HepG2 (cell line): Measurements from ENCODE around the gene ZNF284. TPM values are rescaled to one million over a fixed set of nuclear protein-coding genes. Genes with fewer than 3 reads are reported as not detected.

ENCODE experiments used
- ASH2L ChIP-seq: fragments of 300-600, 200-600 bp; sonication (generic); IDR thresholded peaks from 2 replicates; pipeline ENCODE4 v1.7.0; 2017; ENCODE audit warnings: low read depth, mild to moderate bottlenecking, moderate library complexity, mixed read lengths, low read length; ENCODE audit not compliant: insufficient read length
- CAMTA2 ChIP-seq: sonication (generic); formaldehyde crosslinking; IDR thresholded peaks from 2 replicates; pipeline ENCODE4 v1.4.0; 2020; ENCODE audit warnings: mild to moderate bottlenecking, missing genetic modification reagents, borderline replicate concordance
- CENPX ChIP-seq: sonication (generic); formaldehyde crosslinking; IDR thresholded peaks from 2 replicates; pipeline ENCODE4 v1.9.0; 2021; ENCODE audit warnings: mild to moderate bottlenecking, missing genetic modification reagents, moderate library complexity
- ERF ChIP-seq: IDR thresholded peaks from 2 replicates; pipeline ENCODE4 v1.6.1; 2018; ENCODE audit warnings: missing biosample characterization, missing genetic modification reagents
- GATAD1 ChIP-seq: IDR thresholded peaks from 2 replicates; pipeline ENCODE4 v1.6.1; 2016; ENCODE audit warnings: missing genetic modification reagents, missing compliant biosample characterization
- GZF1 ChIP-seq: sonication (generic); formaldehyde crosslinking; IDR thresholded peaks from 2 replicates; pipeline ENCODE4 v1.5.1; 2020; ENCODE audit warnings: mild to moderate bottlenecking, missing genetic modification reagents
- JUND ChIP-seq: sonication (generic); formaldehyde crosslinking; IDR thresholded peaks from 2 replicates; pipeline ENCODE4 v1.8.0; 2022; ENCODE audit warnings: mild to moderate bottlenecking, missing genetic modification reagents
- KDM4B ChIP-seq: sonication (generic); formaldehyde crosslinking; IDR thresholded peaks from 2 replicates; pipeline ENCODE4 v1.4.0; 2020; ENCODE audit warnings: missing genetic modification reagents
- MIER3 ChIP-seq: IDR thresholded peaks from 2 replicates; pipeline ENCODE4 v1.6.1; 2016; ENCODE audit warnings: missing compliant biosample characterization, borderline replicate concordance
- MXI1 ChIP-seq: IDR thresholded peaks from 3 replicates; pipeline ENCODE4 v1.6.1; 2012; ENCODE audit warnings: low read depth, low read length, inconsistent platforms, borderline replicate concordance
- PPARG ChIP-seq: conservative IDR thresholded peaks from 2 replicates; pipeline ENCODE4 v1.6.1; 2016; ENCODE audit warnings: missing biosample characterization, missing genetic modification reagents
- PRMT3 ChIP-seq: sonication (generic); formaldehyde crosslinking; IDR thresholded peaks from 2 replicates; pipeline ENCODE4 v1.8.1; 2022; ENCODE audit warnings: low read depth, mild to moderate bottlenecking, moderate library complexity, missing genetic modification reagents, borderline replicate concordance
- RBFOX2 ChIP-seq: fragments of 200-400 bp; formaldehyde crosslinking; IDR thresholded peaks from 2 replicates; pipeline ENCODE4 v1.6.1; 2017; ENCODE audit warnings: low read depth, mild to moderate bottlenecking, low read length
- RELA ChIP-seq: sonication (generic); formaldehyde crosslinking; IDR thresholded peaks from 2 replicates; pipeline ENCODE4 v1.4.0; 2020; ENCODE audit warnings: missing genetic modification reagents
- SIN3A ChIP-seq: IDR thresholded peaks from 2 replicates; pipeline ENCODE4 v1.6.1; 2011; ENCODE audit warnings: low read depth, mild to moderate bottlenecking, control low read depth, low read length, borderline replicate concordance
- SMAD3 ChIP-seq: sonication (generic); formaldehyde crosslinking; IDR thresholded peaks from 2 replicates; pipeline ENCODE4 v1.4.0; 2020; ENCODE audit warnings: missing genetic modification reagents
- SNAI1 ChIP-seq: sonication (generic); formaldehyde crosslinking; IDR thresholded peaks from 2 replicates; pipeline ENCODE4 v1.5.0; 2020; ENCODE audit warnings: mild to moderate bottlenecking, missing genetic modification reagents, borderline replicate concordance
- ZNF263 ChIP-seq: sonication (generic); formaldehyde crosslinking; IDR thresholded peaks from 2 replicates; pipeline ENCODE4 v1.4.0; 2020; ENCODE audit warnings: missing genetic modification reagents
- ZNF362 ChIP-seq: sonication (generic); formaldehyde crosslinking; IDR thresholded peaks from 2 replicates; pipeline ENCODE4 v1.4.0; 2020; ENCODE audit warnings: missing genetic modification reagents, mild to moderate bottlenecking, borderline replicate concordance
- ZNF562 ChIP-seq: sonication (generic); formaldehyde crosslinking; IDR thresholded peaks from 2 replicates; pipeline ENCODE4 v1.8.0; 2022; ENCODE audit warnings: missing genetic modification reagents, borderline replicate concordance
- ZNF724P ChIP-seq: sonication (generic); formaldehyde crosslinking; IDR thresholded peaks from 2 replicates; pipeline ENCODE4 v1.8.0; 2022; ENCODE audit warnings: missing genetic modification reagents, borderline replicate concordance
- polyA plus RNA-seq, 8 experiments: library from polyadenylated mRNA; depleted of rRNA in 3 of 8; stranded (reverse) in 7 of 8; unstranded in 1 of 8; fragments of >200 nt; fragmentation: Illumina TruSeq in 4 of 8; extraction: Trizol in 4 of 8; gene quantifications; 2 replicates each; pipeline versions ENCODE4 v1.2.1 to v1.2.3, GENCODE V29; 2011 to 2016; ENCODE audit warnings: low read depth in 4 of 8, missing spikeins in 1 of 8, mixed read lengths in 1 of 8; ENCODE audit not compliant: insufficient read depth in 1 of 8
- total RNA-seq, 5 experiments: library from RNA; depleted of rRNA; stranded (reverse); fragments of >200 nt; fragmentation: Illumina TruSeq; extraction: Trizol; gene quantifications; 2 replicates each; pipeline ENCODE4 v1.2.3, GENCODE V29; 2016; ENCODE audit warnings: low read depth in 1 of 5
- TF ChIP-seq, protein P1 (sequence below): sonication (generic); formaldehyde crosslinking; IDR thresholded peaks from 2 replicates; pipeline ENCODE4 v1.9.0; 2022; ENCODE audit warnings: missing genetic modification reagents, mild to moderate bottlenecking, borderline replicate concordance
- TF ChIP-seq, protein P2 (sequence below), 2 experiments: sonication (generic) in 1 of 2; formaldehyde crosslinking in 1 of 2; IDR thresholded peaks; 2 replicates each; pipeline versions ENCODE4 v1.5.1 to v1.6.1; 2011 to 2020; ENCODE audit warnings: borderline replicate concordance in 1 of 2, low read depth in 1 of 2, low read length in 1 of 2, mild to moderate bottlenecking in 1 of 2, missing genetic modification reagents in 1 of 2, moderate library complexity in 1 of 2

ZNF284 gene
- total and polyA plus RNA-seq, 2 of the 13 experiments (the other 11 are each of a cell fraction or from before 2014, with no cell fraction given), result 1.2 to 2.3 TPM

DNA sequence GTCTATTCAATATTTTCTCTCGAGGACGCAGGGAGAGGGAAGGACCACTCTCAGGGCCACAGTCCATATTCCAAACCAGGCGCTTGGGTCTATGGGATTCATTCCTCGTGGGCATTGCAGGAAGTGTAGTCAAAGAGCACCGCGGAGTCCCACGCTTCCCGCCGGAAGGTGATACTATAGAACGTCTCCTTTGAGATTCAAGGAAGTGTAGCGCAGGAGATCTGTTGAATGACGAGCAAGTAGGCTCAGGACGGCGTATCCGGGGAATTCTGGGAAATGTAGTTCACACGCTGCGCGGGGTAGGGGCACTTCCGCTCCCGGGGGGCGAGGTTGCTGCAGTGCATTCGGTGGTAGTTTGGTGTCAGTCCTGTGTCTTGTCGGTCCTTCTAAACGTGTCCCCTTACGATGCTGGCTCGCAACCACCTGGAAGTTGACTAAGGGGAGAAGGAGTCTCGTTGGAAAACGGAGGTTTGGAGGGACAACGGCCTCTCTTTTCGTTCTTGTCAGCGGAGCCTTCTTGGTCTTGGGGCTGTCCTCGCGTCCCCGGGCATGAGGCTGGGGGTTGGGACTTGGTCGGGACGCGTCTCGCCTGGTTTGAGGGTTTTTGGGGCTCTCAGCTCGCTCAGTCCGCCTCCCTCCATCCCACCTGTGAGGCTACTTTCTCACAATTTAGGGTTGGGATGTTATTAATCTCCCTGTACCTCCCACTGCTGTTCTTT, at the start of gene ZNF284 (continued):
- TF ChIP-seq MIER3 (peak; percentile 65; the same call in 1 of the 2 replicates), SMAD3 (CRISPR knock-in tag) (peak; percentile 67; the same call in 1 of the 2 replicates), GZF1 (CRISPR knock-in tag) (no peak), ZNF263 (peak; percentile 22; the same call in 1 of the 2 replicates), GATAD1 (peak; percentile 83), CAMTA2 (CRISPR knock-in tag) (0 out of 2 replicates have a peak, but pooled peaks have one; percentile 46), CENPX (CRISPR knock-in tag) (no peak), MXI1 (no peak), RELA (CRISPR knock-in tag) (no peak), ZNF562 (CRISPR knock-in tag) (no peak), PRMT3 (CRISPR knock-in tag) (no peak), ERF (peak; percentile 69; the same call in 1 of the 2 replicates), JUND (CRISPR knock-in tag) (0 out of 2 replicates have a peak, but pooled peaks have one; percentile 17), PPARG (CRISPR knock-in tag) (no peak), KDM4B (CRISPR knock-in tag) (0 out of 2 replicates have a peak, but pooled peaks have one; percentile 34), ASH2L (peak; percentile 77), ZNF724P (peak; percentile 30; the same call in 1 of the 2 replicates), SNAI1 (CRISPR knock-in tag) (no peak), ZNF362 (CRISPR knock-in tag) (no peak), RBFOX2 (0 out of 2 replicates have a peak, but pooled peaks have one; percentile 30), SIN3A (peak; percentile 69; the same call in 1 of the 2 replicates)
- TF ChIP-seq, protein P1, sequence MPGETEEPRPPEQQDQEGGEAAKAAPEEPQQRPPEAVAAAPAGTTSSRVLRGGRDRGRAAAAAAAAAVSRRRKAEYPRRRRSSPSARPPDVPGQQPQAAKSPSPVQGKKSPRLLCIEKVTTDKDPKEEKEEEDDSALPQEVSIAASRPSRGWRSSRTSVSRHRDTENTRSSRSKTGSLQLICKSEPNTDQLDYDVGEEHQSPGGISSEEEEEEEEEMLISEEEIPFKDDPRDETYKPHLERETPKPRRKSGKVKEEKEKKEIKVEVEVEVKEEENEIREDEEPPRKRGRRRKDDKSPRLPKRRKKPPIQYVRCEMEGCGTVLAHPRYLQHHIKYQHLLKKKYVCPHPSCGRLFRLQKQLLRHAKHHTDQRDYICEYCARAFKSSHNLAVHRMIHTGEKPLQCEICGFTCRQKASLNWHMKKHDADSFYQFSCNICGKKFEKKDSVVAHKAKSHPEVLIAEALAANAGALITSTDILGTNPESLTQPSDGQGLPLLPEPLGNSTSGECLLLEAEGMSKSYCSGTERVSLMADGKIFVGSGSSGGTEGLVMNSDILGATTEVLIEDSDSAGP (CRISPR knock-in tag), result peak; percentile 69; the same call in 1 of the 2 replicates
- TF ChIP-seq, protein P2, sequence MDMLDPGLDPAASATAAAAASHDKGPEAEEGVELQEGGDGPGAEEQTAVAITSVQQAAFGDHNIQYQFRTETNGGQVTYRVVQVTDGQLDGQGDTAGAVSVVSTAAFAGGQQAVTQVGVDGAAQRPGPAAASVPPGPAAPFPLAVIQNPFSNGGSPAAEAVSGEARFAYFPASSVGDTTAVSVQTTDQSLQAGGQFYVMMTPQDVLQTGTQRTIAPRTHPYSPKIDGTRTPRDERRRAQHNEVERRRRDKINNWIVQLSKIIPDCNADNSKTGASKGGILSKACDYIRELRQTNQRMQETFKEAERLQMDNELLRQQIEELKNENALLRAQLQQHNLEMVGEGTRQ (IDR thresholded peaks at IDR 0.05; ENCODE audit: low read depth, low read length), result no peak
- TF ChIP-seq, protein P2 (CRISPR knock-in tag; IDR thresholded peaks at IDR 0.05; ENCODE audit: borderline replicate concordance), result no peak
